ENCODE data around the gene DDX21. TPM values are rescaled to one million over a fixed set of nuclear protein-coding genes. Genes with fewer than 3 reads are reported as not detected.
A peak's percentile ranks its signal among the peaks of the same experiment; 100 is the strongest.
"Not testable (repeated sequence)": the region's sequence is repeated elsewhere in the genome, so short reads cannot be mapped to it uniquely, and the experiment has no call there.

The DDX21 gene
- 91.2 and 96.9 TPM in 2 replicates for total RNA-seq (2014; rRNA removed; shearing (Covaris generic))

DNA sequence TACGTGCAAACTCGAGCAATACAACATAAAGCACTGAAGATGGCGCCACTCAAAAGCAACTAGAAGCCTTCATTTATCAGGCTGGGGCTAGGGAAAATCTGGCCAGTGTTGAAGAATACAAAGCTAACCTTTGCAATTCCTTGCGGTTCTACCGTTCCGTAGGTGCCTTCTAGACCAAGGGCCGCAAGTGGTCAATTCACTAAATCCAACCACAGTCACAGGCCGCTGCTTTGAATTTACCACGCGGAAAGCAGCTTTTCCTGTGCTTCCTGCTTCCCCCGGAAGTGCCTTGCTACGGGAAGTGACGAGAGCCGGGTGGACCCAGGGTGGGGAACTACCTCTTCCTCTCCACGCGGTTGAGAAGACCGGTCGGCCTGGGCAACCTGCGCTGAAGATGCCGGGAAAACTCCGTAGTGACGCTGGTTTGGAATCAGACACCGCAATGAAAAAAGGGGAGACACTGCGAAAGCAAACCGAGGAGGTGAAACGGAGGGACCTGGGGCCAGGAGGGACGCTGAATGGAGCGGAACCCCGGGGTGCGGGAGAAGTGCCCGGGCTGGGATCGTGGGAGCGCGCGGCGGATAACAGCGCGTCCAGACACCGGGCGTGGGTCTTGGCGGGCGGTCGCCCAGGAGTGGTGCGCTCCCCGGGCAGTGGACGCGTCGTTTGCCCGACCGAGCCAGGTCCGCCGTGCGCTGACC is at the start of gene DDX21:
TSS of gene DDX21 (plus strand) at position 339 of the 701 bp plus-strand sequence. CDS start at position 395, 56 bp downstream.
- peaks cover 23% of the 10 kb centered on the region for H3K36me3 ChIP-seq
- no peaks in the 10 kb centered on the region for H3K27me3 ChIP-seq
- peak within 1 kb of the TSS; percentile 86 for H3K4me3 ChIP-seq
- H3K9me3 ChIP-seq (replicated peaks) = no peaks in the 10 kb centered on the region
- peak within 1 kb of the TSS; percentile 77 for H3K27ac ChIP-seq
- no peaks in the 10 kb centered on the region for H3K4me1 ChIP-seq
- DNase-seq = peak; percentile 89 to 90

DNA sequence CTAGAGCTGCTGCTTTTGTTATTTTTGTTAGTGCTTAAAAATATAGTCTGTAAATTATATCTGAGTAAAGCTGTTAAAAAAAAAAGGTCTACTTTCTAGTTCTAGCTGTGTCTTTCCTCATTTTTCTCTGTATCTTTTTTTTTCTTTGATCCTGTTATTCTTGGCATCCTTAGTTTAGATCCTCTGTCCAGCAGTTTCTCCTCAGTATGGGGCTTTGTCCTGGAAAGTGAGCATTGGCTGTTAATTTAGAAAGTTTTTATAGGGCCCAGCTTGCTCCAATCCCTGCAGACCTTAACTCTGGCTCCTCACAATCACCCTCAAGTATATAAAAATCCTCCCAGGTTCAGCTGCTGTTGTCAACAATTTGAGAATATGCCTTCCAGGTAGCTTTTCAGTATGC is 31.4 kb upstream of the DDX21 start:
- DNase-seq = no peak
- Histone ChIP-seq H3K36me3 (peaks cover 6% of the 10 kb centered on the region), H3K4me3 (no peak overlapping the region), H3K27ac (no peak overlapping the region), H3K4me1 (no peaks in the 10 kb centered on the region), H3K27me3 (no peaks in the 10 kb centered on the region), H3K9me3 (replicated peaks) (no peaks in the 10 kb centered on the region)

DNA sequence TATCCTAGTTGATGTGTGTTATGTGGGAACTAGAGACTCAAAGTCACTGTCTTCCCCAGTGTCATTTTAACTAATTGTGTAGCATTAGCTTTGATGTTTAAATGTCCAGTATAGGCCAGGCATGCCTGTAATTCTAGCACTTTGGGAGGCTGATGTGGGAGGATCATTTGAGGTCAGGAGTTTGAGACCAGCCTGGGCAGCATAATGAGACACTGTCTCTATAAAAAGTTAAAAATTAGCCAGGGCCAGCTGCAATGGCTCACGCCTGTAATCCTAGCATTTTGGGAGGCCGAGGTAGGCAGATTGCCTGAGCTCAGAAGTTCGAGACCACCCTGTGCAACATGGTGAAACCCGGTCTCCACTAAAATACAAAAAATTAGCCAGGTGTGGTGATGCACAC is 30.5 kb upstream of the DDX21 start:
- no peak overlapping the region for H3K4me3 ChIP-seq
- no peak overlapping the region for H3K27ac ChIP-seq
- no peaks in the 10 kb centered on the region for H3K27me3 ChIP-seq
- H3K4me1 ChIP-seq = no peaks in the 10 kb centered on the region
- no peak for DNase-seq
- no peaks in the 10 kb centered on the region for H3K9me3 ChIP-seq (replicated peaks)
- H3K36me3 ChIP-seq = no peaks in the 10 kb centered on the region; the same call in none of the 2 replicates

DNA sequence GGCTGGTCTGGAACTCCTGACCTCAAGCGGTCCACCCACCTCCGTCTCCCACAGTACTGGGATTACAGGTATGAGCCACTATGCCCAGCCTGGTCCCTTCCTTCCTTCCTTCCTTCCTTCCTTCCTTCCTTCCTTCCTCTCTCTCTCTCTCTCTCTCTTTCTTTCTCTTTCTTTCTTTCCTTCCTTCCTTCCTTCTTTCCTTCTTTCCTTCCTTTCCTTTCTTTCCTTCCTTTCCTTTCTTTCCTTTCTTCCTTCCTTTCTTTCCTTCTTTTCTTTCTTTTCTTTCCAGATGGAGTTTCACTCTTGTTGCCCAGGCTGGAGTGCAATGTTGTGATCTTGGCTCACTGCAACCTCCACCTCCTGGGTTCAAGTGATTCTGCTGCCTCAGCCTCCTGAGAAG is 26.8 kb upstream of the DDX21 start:
- H3K36me3 ChIP-seq; H3K27ac ChIP-seq; H3K4me3 ChIP-seq; H3K4me1 ChIP-seq; DNase-seq; H3K27me3 ChIP-seq; H3K9me3 ChIP-seq (replicated peaks): not testable (repeated sequence)

DNA sequence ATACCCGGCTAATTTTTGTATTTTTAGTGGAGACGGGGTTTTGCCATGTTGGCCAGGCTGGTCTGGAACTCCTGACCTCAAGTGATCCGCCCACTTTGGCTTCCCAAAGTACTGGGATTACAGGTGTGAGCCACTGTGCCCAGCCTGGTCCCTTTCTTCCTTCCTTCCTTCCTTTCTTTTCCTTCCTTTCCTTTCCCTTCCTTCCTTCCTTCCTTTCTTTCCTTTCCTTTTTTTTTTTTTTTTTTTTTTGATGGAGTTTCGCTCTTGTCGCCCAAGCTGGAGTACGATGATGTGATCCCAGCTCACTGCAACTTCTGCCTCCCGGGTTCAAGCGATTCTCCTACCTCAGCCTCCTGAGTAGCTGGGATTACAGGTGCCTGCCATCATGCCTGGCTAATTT is 26.1 kb upstream of the DDX21 start:
- H3K9me3 ChIP-seq (replicated peaks); H3K4me3 ChIP-seq; H3K4me1 ChIP-seq; H3K27ac ChIP-seq; H3K27me3 ChIP-seq; DNase-seq; H3K36me3 ChIP-seq: not testable (repeated sequence)

DNA sequence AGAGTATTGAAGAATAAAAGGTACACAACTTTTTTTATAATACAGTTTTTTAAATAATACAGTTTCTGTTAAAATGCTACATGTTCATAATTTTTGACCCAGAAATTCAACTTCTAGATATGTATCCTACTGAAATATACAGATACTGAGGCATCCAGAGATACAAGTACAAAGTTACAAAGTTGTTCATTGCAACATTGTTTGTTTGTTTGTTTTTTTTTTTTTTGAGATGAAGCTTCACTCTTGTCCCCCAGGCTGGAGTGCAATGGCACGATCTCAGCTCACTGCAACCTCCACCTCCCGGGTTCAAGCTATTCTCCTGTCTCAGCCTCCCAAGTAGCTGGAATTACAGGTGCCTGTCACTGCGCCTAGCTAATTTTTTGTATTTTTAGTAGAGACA is 23.1 kb upstream of the DDX21 start:
- H3K27ac ChIP-seq; H3K27me3 ChIP-seq; H3K9me3 ChIP-seq (replicated peaks); H3K4me3 ChIP-seq; DNase-seq; H3K4me1 ChIP-seq: not testable (repeated sequence)
- H3K36me3 ChIP-seq = peaks cover 17% of the 10 kb centered on the region

DNA sequence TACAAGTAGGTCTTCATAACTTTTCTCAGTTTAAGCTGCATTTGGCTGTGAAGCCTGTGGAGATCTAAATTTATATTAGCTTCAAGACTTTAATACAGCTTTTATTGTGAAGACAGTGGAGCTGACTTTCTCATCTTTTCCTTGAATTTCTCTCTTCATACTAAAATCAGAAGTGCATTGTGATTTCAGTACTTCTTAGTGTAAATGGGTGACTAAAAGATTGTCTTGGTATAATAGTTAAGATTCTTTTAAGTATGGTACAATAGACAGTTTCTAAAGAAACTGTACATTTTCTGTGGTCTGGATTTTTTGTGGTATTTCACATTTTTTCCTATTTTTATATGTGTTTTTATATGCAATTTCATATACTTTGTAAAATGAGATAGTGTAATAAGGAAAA is 21.0 kb upstream of the DDX21 start:
- Histone ChIP-seq H3K36me3 (peaks cover 26% of the 10 kb centered on the region), H3K4me1 (no peaks in the 10 kb centered on the region), H3K9me3 (replicated peaks) (no peaks in the 10 kb centered on the region), H3K27ac (no peak overlapping the region), H3K4me3 (no peak overlapping the region), H3K27me3 (no peaks in the 10 kb centered on the region)
- no peak for DNase-seq

DNA sequence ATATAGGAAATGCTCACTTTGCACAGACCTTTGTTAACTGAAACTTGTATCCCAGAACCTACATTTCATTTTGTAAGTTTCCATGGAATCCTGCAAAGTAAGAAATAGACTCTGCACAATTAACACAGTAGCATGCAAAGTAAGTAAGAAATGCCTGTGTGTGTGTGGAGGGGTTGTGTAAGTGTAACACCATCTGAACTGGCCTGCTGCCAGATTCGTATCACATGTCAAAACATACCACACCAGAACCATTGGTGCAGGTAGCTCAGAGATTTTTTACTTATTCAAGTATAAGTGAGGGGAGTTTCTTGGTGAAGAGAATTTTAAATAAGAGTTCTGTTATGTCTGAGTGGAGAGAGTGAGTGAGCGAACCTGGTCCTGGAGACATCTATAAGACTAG is 17.9 kb upstream of the DDX21 start:
- peak in 1 of 2 experiments; percentile 15 for DNase-seq
- H3K36me3 ChIP-seq = peaks cover 31% of the 10 kb centered on the region

DNA sequence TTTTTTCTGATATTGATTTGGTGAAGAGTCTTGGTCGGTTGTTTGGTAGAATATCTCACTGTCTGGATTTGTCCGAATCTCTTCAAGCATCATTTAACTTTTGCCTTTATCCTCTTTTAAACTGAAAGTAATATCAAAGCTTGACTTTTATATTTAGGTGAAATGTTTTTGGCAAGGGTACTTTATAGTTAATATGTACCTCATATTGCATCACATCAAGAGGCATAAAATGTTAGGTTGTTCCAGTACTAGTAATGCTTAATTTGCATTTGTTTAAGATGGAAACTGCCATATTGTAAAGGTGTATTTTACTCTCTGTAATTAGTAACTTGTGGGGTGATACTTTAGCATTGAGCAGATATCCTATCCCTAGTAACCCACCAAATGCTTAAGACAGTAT is 17.1 kb upstream of the DDX21 start:
- no peak overlapping the region for H3K4me3 ChIP-seq
- no peak for DNase-seq
- peaks cover 32% of the 10 kb centered on the region for H3K36me3 ChIP-seq
- no peak overlapping the region for H3K27ac ChIP-seq
- H3K27me3 ChIP-seq = no peaks in the 10 kb centered on the region
- peaks cover 9% of the 10 kb centered on the region; the same call in 1 of the 2 replicates for H3K4me1 ChIP-seq
- no peaks in the 10 kb centered on the region for H3K9me3 ChIP-seq (replicated peaks)

More for the DNA sequence above, 17.9 kb upstream of the DDX21 start:
- H3K9me3 ChIP-seq (replicated peaks) = no peaks in the 10 kb centered on the region
- H3K4me3 ChIP-seq = no peak overlapping the region
- no peaks in the 10 kb centered on the region for H3K27me3 ChIP-seq
- H3K27ac ChIP-seq = no peak overlapping the region
- H3K4me1 ChIP-seq = peaks cover 9% of the 10 kb centered on the region; the same call in 1 of the 2 replicates

DNA sequence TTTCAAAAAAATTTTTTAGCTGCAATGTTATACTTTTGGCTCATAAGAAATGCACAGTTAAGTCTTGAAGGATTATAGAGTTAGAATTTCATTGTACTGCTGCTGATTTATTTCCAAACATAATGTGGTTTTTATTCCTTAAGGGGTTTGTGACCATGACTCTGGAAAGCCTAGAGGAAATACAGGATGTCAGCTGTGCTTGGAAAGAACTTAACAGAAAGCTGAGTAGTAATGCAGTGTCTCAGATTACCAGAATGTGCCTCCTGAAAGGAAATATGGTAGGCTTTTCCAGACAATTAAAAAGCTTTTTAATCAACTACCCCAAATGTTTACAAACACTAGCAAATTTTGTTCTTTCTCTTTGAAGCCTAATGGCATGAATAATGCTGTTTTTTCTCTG is 15.1 kb upstream of the DDX21 start:
- not testable (repeated sequence) for DNase-seq; H3K27ac ChIP-seq; H3K9me3 ChIP-seq (replicated peaks); H3K27me3 ChIP-seq; H3K4me1 ChIP-seq; H3K4me3 ChIP-seq
- H3K36me3 ChIP-seq = peaks cover 27% of the 10 kb centered on the region

DNA sequence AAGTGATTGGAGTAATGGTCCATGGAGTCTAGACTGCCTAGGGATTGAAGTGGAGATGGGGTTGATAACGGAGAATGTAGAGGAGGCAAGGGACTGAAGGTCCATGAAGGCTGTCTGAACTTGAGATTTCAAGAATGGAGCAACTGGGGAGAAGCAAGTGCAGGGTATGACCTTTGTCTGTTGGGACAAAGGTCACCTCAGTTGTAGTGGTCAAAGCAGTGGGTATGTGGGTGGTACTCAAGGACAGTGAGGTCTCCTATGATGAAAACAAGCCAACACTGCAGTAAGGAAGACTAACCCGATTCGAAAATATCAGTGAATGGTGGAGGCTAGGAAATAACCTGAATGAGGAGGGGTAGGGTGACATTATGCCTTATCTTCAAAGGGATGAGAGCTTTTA is 5.4 kb upstream of the DDX21 start:
- DNase-seq = no peak
- H3K27ac ChIP-seq = no peak overlapping the region
- H3K4me1 ChIP-seq = no peaks in the 10 kb centered on the region
- H3K9me3 ChIP-seq (replicated peaks) = no peaks in the 10 kb centered on the region
- no peaks in the 10 kb centered on the region for H3K27me3 ChIP-seq
- peaks cover 11% of the 10 kb centered on the region; the same call in 1 of the 2 replicates for H3K36me3 ChIP-seq
- no peak overlapping the region for H3K4me3 ChIP-seq

DNA sequence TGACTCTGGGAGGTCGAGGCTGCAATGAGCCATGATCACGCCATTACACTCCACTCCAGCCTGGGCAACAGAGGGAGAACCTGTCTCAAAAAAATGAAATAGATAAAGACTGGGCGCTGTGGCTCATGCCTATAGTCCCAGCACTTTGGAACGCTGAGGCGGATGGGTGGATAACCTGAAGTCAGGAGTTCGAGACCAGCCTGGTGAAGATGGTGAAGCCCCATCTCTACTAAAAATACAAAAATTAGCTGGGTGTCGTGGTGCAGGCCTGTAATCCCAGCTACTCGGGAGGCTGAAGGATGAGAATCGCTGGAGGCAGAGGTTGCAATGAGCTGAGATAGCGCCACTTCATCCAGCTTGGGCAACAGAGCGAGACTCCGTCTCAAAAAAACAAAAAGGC is 1.1 kb upstream of the DDX21 start:
- peaks cover 14% of the 10 kb centered on the region for H3K36me3 ChIP-seq
- no peak overlapping the region for H3K27ac ChIP-seq
- DNase-seq = no peak
- H3K9me3 ChIP-seq (replicated peaks) = no peaks in the 10 kb centered on the region
- no peaks in the 10 kb centered on the region for H3K27me3 ChIP-seq
- H3K4me1 ChIP-seq = no peaks in the 10 kb centered on the region
- peak overlapping the region; percentile 86 for H3K4me3 ChIP-seq

DNA sequence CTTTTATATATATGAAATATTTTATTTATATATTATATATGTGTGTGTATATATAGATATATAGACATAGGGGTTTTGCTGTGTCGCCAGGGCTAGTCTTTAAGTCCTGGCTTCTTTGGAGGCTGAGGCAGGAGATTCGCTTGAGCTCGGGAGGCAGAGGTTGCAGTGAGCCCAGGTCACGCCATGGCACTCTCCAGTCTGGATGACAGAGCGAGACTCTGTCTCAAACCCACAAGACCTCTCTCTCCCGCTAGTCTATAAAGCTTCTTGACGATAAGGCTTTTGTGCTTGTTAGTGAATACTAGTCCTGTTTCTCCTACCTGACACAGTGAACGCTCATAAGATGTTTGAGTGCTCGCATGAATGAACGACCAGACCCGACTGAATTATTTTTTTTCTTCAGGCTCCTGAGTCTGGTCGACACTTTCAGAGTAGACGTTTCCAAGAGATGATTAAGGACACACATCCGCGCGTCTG is 577 bp upstream of the DDX21 start:
- DNase-seq = peak in 1 of 2 experiments; percentile 19

DNA sequence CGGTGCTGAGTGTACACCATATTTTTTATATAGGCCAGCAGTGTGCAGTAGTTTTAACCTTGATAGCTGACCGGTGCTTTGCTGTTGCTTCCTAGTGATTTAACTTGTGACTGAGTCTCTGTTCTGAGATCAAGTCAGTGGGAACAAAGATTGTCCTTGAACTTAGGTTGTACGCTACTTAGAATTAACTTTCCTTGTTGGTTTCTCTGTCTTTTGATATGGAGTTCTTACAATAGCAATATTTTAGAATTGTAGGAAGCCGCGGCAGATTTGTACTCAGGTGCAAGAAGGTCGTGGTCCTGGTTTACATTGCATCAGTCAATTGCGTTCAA is 1.3 kb downstream of the DDX21 start:
- Histone ChIP-seq H3K27me3 (no peaks in the 10 kb centered on the region), H3K27ac (peak overlapping the region; percentile 77; the same call in 1 of the 2 replicates), H3K9me3 (replicated peaks) (no peaks in the 10 kb centered on the region), H3K36me3 (peaks cover 36% of the 10 kb centered on the region), H3K4me1 (no peaks in the 10 kb centered on the region), H3K4me3 (peak overlapping the region; percentile 86)
- no peak for DNase-seq

More for the DNA sequence above, 577 bp upstream of the DDX21 start:
- H3K4me3 ChIP-seq = peak overlapping the region; percentile 86
- no peaks in the 10 kb centered on the region for H3K9me3 ChIP-seq (replicated peaks)
- peak overlapping the region; percentile 77 for H3K27ac ChIP-seq
- H3K27me3 ChIP-seq = no peaks in the 10 kb centered on the region
- H3K36me3 ChIP-seq = peaks cover 18% of the 10 kb centered on the region
- no peaks in the 10 kb centered on the region for H3K4me1 ChIP-seq

DNA sequence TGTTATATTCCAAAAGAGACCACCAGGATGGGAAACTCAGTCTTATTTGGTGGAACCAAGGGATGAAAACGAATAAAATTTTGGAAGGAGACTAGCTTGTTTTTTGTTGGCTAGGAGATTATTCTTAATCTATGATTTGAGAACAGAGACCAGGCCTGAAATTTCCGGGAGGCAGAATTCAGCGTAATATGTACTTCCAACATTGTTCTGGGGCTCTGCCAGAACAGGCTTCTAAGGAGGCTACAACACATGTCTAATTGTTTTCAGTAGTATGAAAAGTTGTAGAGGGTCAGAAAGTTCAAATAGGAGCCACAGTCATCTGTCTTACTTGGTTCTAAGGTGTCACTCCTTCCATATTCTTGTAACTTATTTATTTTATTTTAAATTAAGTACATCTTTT is 1.7 kb downstream of the DDX21 start:
- Histone ChIP-seq H3K4me1 (no peaks in the 10 kb centered on the region), H3K27ac (no peak overlapping the region), H3K27me3 (no peaks in the 10 kb centered on the region), H3K36me3 (peaks cover 40% of the 10 kb centered on the region), H3K4me3 (peak overlapping the region; percentile 86), H3K9me3 (replicated peaks) (no peaks in the 10 kb centered on the region)
- DNase-seq = no peak
